Small intestine (tissue), 7 donors: ENCODE measurements around the gene DPP10. TPM values are rescaled to one million over a fixed set of nuclear protein-coding genes. Genes with fewer than 3 reads are reported as not detected.

Experiments used
- DNase-seq, 2 donors: peaks; one replicate each; pipeline versions ENCODE4 v3.0.0 to v3.0.0-alpha.2; 2013
- FAIRE-seq: peaks from 2 replicates; lab custom pipeline; 2012; peaks lifted over from hg19 to GRCh38; lab: Jason Lieb, UNC
- H3K27ac ChIP-seq, 3 donors: one replicate each; pipeline ENCODE4 v1.5.1; 2013; ENCODE audit warnings: low read length in 2 of 3, mild to moderate bottlenecking in 2 of 3, control low read depth in 1 of 3, inconsistent platforms in 1 of 3, low read depth in 1 of 3, moderate library complexity in 1 of 3
- H3K27me3 ChIP-seq, 3 donors: one replicate each; pipeline ENCODE4 v1.6.1; 2013; ENCODE audit warnings: low read length in 3 of 3, inconsistent platforms in 1 of 3; ENCODE audit not compliant: control insufficient read depth in 3 of 3, insufficient read depth in 3 of 3
- H3K36me3 ChIP-seq, 3 donors: one replicate each; pipeline ENCODE4 v1.6.1; 2013; ENCODE audit warnings: low read length in 3 of 3, inconsistent platforms in 1 of 3, low read depth in 1 of 3, mild to moderate bottlenecking in 1 of 3, moderate library complexity in 1 of 3; ENCODE audit not compliant: control insufficient read depth in 3 of 3, insufficient read depth in 2 of 3
- H3K4me1 ChIP-seq, 3 donors: one replicate each; pipeline ENCODE4 v1.6.1; 2013; ENCODE audit warnings: low read length in 2 of 3, inconsistent platforms in 1 of 3, low read depth in 1 of 3, mild to moderate bottlenecking in 1 of 3, moderate library complexity in 1 of 3; ENCODE audit not compliant: control insufficient read depth in 3 of 3, insufficient read depth in 2 of 3
- H3K4me3 ChIP-seq, 3 donors: one replicate each; pipeline ENCODE4 v1.5.1; 2013; ENCODE audit warnings: low read length in 3 of 3, control low read depth in 1 of 3, inconsistent platforms in 1 of 3, low read depth in 1 of 3, mild to moderate bottlenecking in 1 of 3, moderate library complexity in 1 of 3
- H3K9me3 ChIP-seq, 2 donors: one replicate each; pipeline ENCODE4 v1.6.1; 2013; ENCODE audit warnings: low read depth in 1 of 2, low read length in 1 of 2; ENCODE audit not compliant: control insufficient read depth in 2 of 2, insufficient read depth in 1 of 2
- WGBS, 3 donors: extraction: QIAGEN DNeasy Blood & Tissue Kit; methylation state at CpG; one replicate each; pipeline ENCODE4 v1.1.7; 2013; 5-methylcytosine and 5-hydroxymethylcytosine counted together
- polyA plus RNA-seq, 4 donors: library from polyadenylated mRNA; stranded (reverse) in 3 of 4; unstranded in 1 of 4; fragments of 200-250 nt in 3 of 4; fragments of 120-200 nt in 1 of 4; gene quantifications; one replicate each; pipeline versions ENCODE4 v1.2.1 to v1.2.3, GENCODE V29; 2013
- donor health status: healthy with polysubstance abuse.
- donor health status: control.
- donor health status: control.
- donor health status: Bipolar disorder and iron deficiency.
- donor health status: healthy.

DPP10 gene
- polyA plus RNA-seq, 4 donors = 0.54 to 23.8 (median 1.7) TPM

GRCh38 chr2:115807276-115807675 is 1364.8 kb downstream of the DPP10 start:
- H3K36me3 ChIP-seq = no peaks in the 10 kb centered on the region
- no peaks in the 10 kb centered on the region for H3K9me3 ChIP-seq
- no peaks in the 10 kb centered on the region for H3K27me3 ChIP-seq
- 71 to 93% (median 92%) methylated on average over 3 of the region's 3 CpGs for WGBS, 3 donors
- FAIRE-seq = no peak
- H3K4me1 ChIP-seq = no peaks in the 10 kb centered on the region
- no peak overlapping the region for H3K4me3 ChIP-seq
- DNase-seq = no peak
- no peak overlapping the region for H3K27ac ChIP-seq

GRCh38 chr2:115825912-115826311 is 1383.5 kb downstream of the DPP10 start:
- H3K9me3 ChIP-seq = no peaks in the 10 kb centered on the region
- no peaks in the 10 kb centered on the region for H3K27me3 ChIP-seq
- no peak overlapping the region for H3K4me3 ChIP-seq
- WGBS, 3 donors = 86 to 87% (median 86%) methylated on average over 1 of the region's 1 CpG
- H3K36me3 ChIP-seq = no peaks in the 10 kb centered on the region
- H3K27ac ChIP-seq = no peak overlapping the region
- FAIRE-seq (no peak), DNase-seq (no peak)
- H3K4me1 ChIP-seq = no peaks in the 10 kb centered on the region

- no peak overlapping the region for H3K27ac ChIP-seq
- H3K27me3 ChIP-seq = no peaks in the 10 kb centered on the region
- H3K4me3 ChIP-seq = no peak overlapping the region
- DNase-seq (no peak), FAIRE-seq (no peak)
- 82 to 89% (median 84%) methylated on average over 5 of the region's 5 CpGs for WGBS, 3 donors
- H3K36me3 ChIP-seq = no peaks in the 10 kb centered on the region
- no peaks in the 10 kb centered on the region for H3K4me1 ChIP-seq
- no peaks in the 10 kb centered on the region for H3K9me3 ChIP-seq
Measured at GRCh38 chr2:115833196-115833595, 1390.8 kb downstream of the DPP10 start.

- DNase-seq (peak in 1 of 2 donors; percentile 2), FAIRE-seq (no peak)
- Histone ChIP-seq H3K27me3 (no peaks in the 10 kb centered on the region), H3K27ac (no peak overlapping the region), H3K36me3 (no peaks in the 10 kb centered on the region), H3K4me1 (no peaks in the 10 kb centered on the region), H3K9me3 (no peaks in the 10 kb centered on the region), H3K4me3 (no peak overlapping the region)
- 71 to 77% (median 73%) methylated on average over 2 of the region's 2 CpGs for WGBS, 3 donors
Measured at GRCh38 chr2:115838539-115838938, 1396.1 kb downstream of the DPP10 start.

- Histone ChIP-seq H3K27ac (no peak overlapping the region), H3K27me3 (no peaks in the 10 kb centered on the region), H3K4me3 (no peak overlapping the region), H3K9me3 (no peaks in the 10 kb centered on the region), H3K4me1 (no peaks in the 10 kb centered on the region), H3K36me3 (no peaks in the 10 kb centered on the region)
- DNase-seq (no peak), FAIRE-seq (no peak)
- WGBS, 3 donors = 76 to 86% (median 83%) methylated on average over 3 of the region's 3 CpGs
Measured at GRCh38 chr2:115842306-115842705, 1399.9 kb downstream of the DPP10 start.

GRCh38 chr2:115848192-115848591 is 1405.8 kb downstream of the DPP10 start:
- H3K36me3 ChIP-seq = no peaks in the 10 kb centered on the region
- H3K9me3 ChIP-seq = no peaks in the 10 kb centered on the region
- DNase-seq = no peak
- 90 to 92% (median 90%) methylated on average over 14 of the region's 14 CpGs for WGBS, 3 donors
- H3K4me3 ChIP-seq = no peak overlapping the region
- no peak for FAIRE-seq
- no peaks in the 10 kb centered on the region for H3K4me1 ChIP-seq
- H3K27ac ChIP-seq = no peak overlapping the region
- H3K27me3 ChIP-seq = no peaks in the 10 kb centered on the region

GRCh38 chr2:115867024-115867423 is 1424.6 kb downstream of the DPP10 start:
- Histone ChIP-seq H3K27me3 (no peaks in the 10 kb centered on the region), H3K4me1 (no peaks in the 10 kb centered on the region), H3K27ac (no peak overlapping the region), H3K36me3 (no peaks in the 10 kb centered on the region), H3K9me3 (no peaks in the 10 kb centered on the region), H3K4me3 (no peak overlapping the region)
- no peak for DNase-seq
- no peak for FAIRE-seq

GRCh38 chr2:115874427-115874826 is 1432.0 kb downstream of the DPP10 start:
- Histone ChIP-seq H3K9me3 (no peaks in the 10 kb centered on the region), H3K36me3 (no peaks in the 10 kb centered on the region), H3K4me1 (no peaks in the 10 kb centered on the region), H3K27me3 (no peaks in the 10 kb centered on the region), H3K4me3 (no peak overlapping the region), H3K27ac (no peak overlapping the region)
- FAIRE-seq = no peak
- WGBS, 3 donors = 64 to 84% (median 80%) methylated on average over 3 of the region's 3 CpGs
- no peak for DNase-seq

GRCh38 chr2:115880558-115880957 is 1438.1 kb downstream of the DPP10 start:
- H3K4me3 ChIP-seq = no peak overlapping the region
- H3K4me1 ChIP-seq = no peaks in the 10 kb centered on the region
- DNase-seq (no peak), FAIRE-seq (no peak)
- WGBS, 3 donors = 86 to 97% (median 89%) methylated on average over 1 of the region's 1 CpG
- no peaks in the 10 kb centered on the region for H3K9me3 ChIP-seq
- no peaks in the 10 kb centered on the region for H3K27me3 ChIP-seq
- H3K27ac ChIP-seq = no peak overlapping the region
- no peaks in the 10 kb centered on the region for H3K36me3 ChIP-seq
